Measurements from ENCODE around the gene PLCL2.

PLCL2 gene

DNA sequence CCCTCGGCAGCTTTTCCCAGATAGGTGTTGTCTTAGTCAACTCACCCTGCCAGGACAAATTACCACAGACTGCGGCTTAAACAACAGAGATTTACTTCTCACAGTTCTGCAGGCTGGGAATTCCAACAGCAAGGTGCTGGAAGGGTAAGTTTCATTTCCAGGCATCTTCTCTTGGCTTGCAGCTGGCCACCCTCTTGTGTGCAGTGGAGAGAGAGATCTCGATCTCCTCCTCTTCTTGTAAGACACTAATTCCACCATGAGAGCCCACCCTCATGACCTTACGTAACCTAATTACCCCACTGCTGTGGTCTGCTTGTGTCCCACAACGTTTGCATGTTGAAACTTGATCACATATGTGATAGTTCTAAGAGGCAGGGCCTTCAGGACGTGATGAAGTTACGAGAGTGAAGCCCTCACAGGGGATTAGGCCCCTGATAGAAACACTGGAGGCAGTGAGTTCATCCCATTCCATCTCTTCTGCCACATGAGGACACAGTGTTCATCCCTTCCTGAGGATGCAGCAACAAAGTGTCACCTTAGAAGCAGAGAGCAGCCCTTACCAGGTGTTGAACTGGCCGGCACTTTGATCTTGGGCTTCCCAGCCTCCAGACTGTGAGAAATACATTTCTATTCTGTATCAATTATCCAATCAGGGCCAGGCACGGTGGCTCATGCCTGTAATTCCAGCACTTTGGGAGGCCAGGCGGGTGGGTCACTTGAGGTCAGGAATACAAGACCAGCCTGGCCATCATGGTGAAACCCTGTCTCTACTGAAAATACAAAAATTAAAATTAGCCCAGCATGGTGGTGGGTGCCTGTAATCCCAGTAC, 247.7 kb downstream of the PLCL2 start:
- no peak for DNase-seq

- no peak for DNase-seq
Measured at GRCh38 chr3:17133632-17134545, 249.1 kb downstream of the PLCL2 start.

- no peak for DNase-seq
Measured at GRCh38 chr3:17135696-17136095, 250.9 kb downstream of the PLCL2 start.

GRCh38 chr3:17136136-17136721, 251.5 kb downstream of the PLCL2 start:
- no peak for DNase-seq

DNA sequence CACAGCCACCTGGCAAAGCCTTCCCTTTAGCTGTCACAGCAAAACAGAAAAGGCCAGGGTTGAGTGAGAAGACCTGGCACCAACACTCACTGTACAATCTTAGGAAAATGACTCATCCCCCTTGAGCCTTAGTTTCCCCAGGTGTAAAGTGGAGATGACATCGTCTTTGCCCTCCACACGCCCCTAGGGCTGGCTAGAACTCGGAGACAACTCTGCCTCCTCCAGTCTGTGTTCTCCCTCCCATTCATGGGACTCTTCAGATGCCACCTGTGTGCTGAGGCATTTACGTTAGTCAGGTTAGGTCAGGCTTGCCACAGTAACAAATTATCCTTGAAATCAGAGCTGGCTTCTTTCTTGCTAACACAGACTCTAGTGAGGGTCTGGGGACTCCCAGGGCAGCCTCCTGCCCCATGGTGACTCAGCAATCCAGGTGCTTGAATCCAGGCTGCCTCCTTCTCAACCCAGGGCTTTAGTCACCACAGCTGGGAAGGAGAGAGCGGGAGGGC, 252.6 kb downstream of the PLCL2 start:
- no peak for DNase-seq

- DNase-seq: no peak
Measured at GRCh38 chr3:17138246-17139039, 253.7 kb downstream of the PLCL2 start.

Measured in amniotic stem cell (primary cell).